Smooth muscle cell (in vitro differentiated cells): Measurements from ENCODE around the gene TSHZ2. TPM values are rescaled to one million over a fixed set of nuclear protein-coding genes. Genes with fewer than 3 reads are reported as not detected.
"Not testable (repeated sequence)": the region's sequence is repeated elsewhere in the genome, so short reads cannot be mapped to it uniquely, and the experiment has no call there.

ENCODE experiments used
- DNase-seq: peaks from one replicate; lab custom pipeline; 2025; ENCODE audit not compliant: unreplicated experiment; lab: John Stamatoyannopoulos, UW
- H2AFZ ChIP-seq: fragments of 200-600 bp; sonication (generic); 2 replicates; pipeline ENCODE4 v1.6.0; 2016; ENCODE audit warnings: antibody characterized with exemption, low read depth, mild to moderate bottlenecking
- H3F3A ChIP-seq: fragments of 200-600 bp; sonication (generic); 2 replicates; pipeline ENCODE4 v1.6.0; 2017; ENCODE audit warnings: antibody characterized with exemption, low read depth
- H3K27ac ChIP-seq: fragments of 200-600 bp; sonication (generic); 2 replicates; pipeline ENCODE4 v1.5.1; 2016; ENCODE audit warnings: low read depth, mild to moderate bottlenecking
- H3K27me3 ChIP-seq: fragments of 200-600 bp; sonication (generic); 2 replicates; pipeline ENCODE4 v1.6.1; 2016; ENCODE audit warnings: low read depth, mild to moderate bottlenecking
- H3K36me3 ChIP-seq: fragments of 200-600 bp; sonication (generic); 2 replicates; pipeline ENCODE4 v1.5.1; 2016; ENCODE audit warnings: low read depth
- H3K4me1 ChIP-seq: fragments of 200-600 bp; sonication (generic); 2 replicates; pipeline ENCODE4 v1.5.1; 2016; ENCODE audit warnings: low read depth
- H3K4me2 ChIP-seq: fragments of 200-600 bp; sonication (generic); 2 replicates; pipeline ENCODE4 v1.6.0; 2016; ENCODE audit warnings: mild to moderate bottlenecking
- H3K4me3 ChIP-seq: fragments of 200-600 bp; sonication (generic); 2 replicates; pipeline ENCODE4 v1.5.1; 2016; ENCODE audit warnings: mild to moderate bottlenecking
- H3K79me2 ChIP-seq: fragments of 200-600 bp; sonication (generic); 2 replicates; pipeline ENCODE4 v1.6.0; 2016; ENCODE audit warnings: low read depth, mild to moderate bottlenecking
- H3K9ac ChIP-seq: fragments of 200-600 bp; sonication (generic); 2 replicates; pipeline ENCODE4 v1.6.0; 2016; ENCODE audit warnings: low read depth
- H3K9me3 ChIP-seq: fragments of 200-600 bp; sonication (generic); replicated peaks from 2 replicates; pipeline ENCODE4 v1.5.1; 2016; ENCODE audit warnings: low read depth
- H4K20me1 ChIP-seq: fragments of 200-600 bp; sonication (generic); 2 replicates; pipeline ENCODE4 v1.6.0; 2016; ENCODE audit warnings: low read depth
- WGBS: methylation state at CpG from one replicate; pipeline ENCODE4 v1.1.7; 2016; ENCODE audit warnings: low lambda C conversion rate; 5-methylcytosine and 5-hydroxymethylcytosine counted together
- polyA plus RNA-seq: library from polyadenylated mRNA; unstranded; fragments of >200 nt; fragmentation: Nextera tagmentation; extraction: Ambion mirVana; gene quantifications from 2 replicates; pipeline ENCODE4 v1.2.1, GENCODE V29; 2016
- total RNA-seq: library from RNA; depleted of rRNA; stranded (reverse); fragments of >200 nt; gene quantifications from 2 replicates; pipeline ENCODE4 v1.2.3, GENCODE V29; 2014
- TF ChIP-seq, protein P1 (sequence below): fragments of 200-600 bp; sonication (generic); IDR thresholded peaks from 2 replicates; pipeline ENCODE4 v1.5.1; 2017; ENCODE audit warnings: borderline replicate concordance, mild to moderate bottlenecking, antibody characterized with exemption; ENCODE audit not compliant: insufficient read depth, poor library complexity, severe bottlenecking

The TSHZ2 gene
- total and polyA plus RNA-seq, 2 experiments from 2014 or later: 4.8 to 6.6 TPM

- no peak overlapping the region for H3K27ac ChIP-seq
- no peaks in the 10 kb centered on the region for H3K27me3 ChIP-seq
- H3K9ac ChIP-seq: no peak overlapping the region
- DNase-seq: no peak
- no peak overlapping the region for H2AFZ ChIP-seq
- 80% methylated on average over 3 of the region's 3 CpGs for WGBS
- H4K20me1 ChIP-seq: no peaks in the 10 kb centered on the region
- H3F3A ChIP-seq: peaks cover 6% of the 10 kb centered on the region
- H3K4me3 ChIP-seq: no peak overlapping the region
- no peaks in the 10 kb centered on the region for H3K9me3 ChIP-seq
- H3K36me3 ChIP-seq: no peaks in the 10 kb centered on the region
- H3K4me1 ChIP-seq: peaks cover 16% of the 10 kb centered on the region
- H3K79me2 ChIP-seq: no peaks in the 10 kb centered on the region
- TF ChIP-seq, protein P1, sequence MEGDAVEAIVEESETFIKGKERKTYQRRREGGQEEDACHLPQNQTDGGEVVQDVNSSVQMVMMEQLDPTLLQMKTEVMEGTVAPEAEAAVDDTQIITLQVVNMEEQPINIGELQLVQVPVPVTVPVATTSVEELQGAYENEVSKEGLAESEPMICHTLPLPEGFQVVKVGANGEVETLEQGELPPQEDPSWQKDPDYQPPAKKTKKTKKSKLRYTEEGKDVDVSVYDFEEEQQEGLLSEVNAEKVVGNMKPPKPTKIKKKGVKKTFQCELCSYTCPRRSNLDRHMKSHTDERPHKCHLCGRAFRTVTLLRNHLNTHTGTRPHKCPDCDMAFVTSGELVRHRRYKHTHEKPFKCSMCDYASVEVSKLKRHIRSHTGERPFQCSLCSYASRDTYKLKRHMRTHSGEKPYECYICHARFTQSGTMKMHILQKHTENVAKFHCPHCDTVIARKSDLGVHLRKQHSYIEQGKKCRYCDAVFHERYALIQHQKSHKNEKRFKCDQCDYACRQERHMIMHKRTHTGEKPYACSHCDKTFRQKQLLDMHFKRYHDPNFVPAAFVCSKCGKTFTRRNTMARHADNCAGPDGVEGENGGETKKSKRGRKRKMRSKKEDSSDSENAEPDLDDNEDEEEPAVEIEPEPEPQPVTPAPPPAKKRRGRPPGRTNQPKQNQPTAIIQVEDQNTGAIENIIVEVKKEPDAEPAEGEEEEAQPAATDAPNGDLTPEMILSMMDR: no peak
- H3K4me2 ChIP-seq: no peak overlapping the region
Measured at GRCh38 chr20:53320701-53321100, 348.5 kb downstream of the TSHZ2 start.

DNA sequence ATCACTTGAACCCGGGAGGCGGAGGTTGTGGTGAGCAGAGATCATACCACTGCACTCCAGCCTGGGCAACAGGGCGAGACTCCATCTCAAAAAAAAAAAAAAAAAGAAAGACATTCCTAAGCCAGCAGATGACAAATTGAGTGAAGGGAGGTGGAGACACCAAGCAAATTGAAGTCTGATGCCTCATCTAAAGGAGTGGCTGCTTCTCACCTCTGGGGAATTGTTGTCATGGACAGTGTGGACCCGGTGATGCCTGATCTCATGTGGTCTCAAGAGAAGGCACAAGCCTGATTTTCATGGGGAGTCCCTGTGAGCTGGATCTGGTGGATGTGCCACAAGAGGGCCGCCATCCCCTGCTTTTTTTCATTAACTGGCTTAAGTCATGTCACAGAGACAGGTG, 349.4 kb downstream of the TSHZ2 start:
- no peak for DNase-seq
- no peaks in the 10 kb centered on the region for H3K79me2 ChIP-seq
- no peak overlapping the region for H3K27ac ChIP-seq
- no peak overlapping the region for H3K9ac ChIP-seq
- H3K4me1 ChIP-seq: peaks cover 7% of the 10 kb centered on the region
- peaks cover 4% of the 10 kb centered on the region for H3F3A ChIP-seq
- H4K20me1 ChIP-seq: no peaks in the 10 kb centered on the region
- H3K36me3 ChIP-seq: no peaks in the 10 kb centered on the region
- no peaks in the 10 kb centered on the region for H3K9me3 ChIP-seq
- H3K27me3 ChIP-seq: no peaks in the 10 kb centered on the region
- H2AFZ ChIP-seq: no peak overlapping the region
- 99% methylated on average over 4 of the region's 5 CpGs for WGBS
- H3K4me2 ChIP-seq: no peak overlapping the region
- TF ChIP-seq, protein P1: no peak
- no peak overlapping the region for H3K4me3 ChIP-seq

DNA sequence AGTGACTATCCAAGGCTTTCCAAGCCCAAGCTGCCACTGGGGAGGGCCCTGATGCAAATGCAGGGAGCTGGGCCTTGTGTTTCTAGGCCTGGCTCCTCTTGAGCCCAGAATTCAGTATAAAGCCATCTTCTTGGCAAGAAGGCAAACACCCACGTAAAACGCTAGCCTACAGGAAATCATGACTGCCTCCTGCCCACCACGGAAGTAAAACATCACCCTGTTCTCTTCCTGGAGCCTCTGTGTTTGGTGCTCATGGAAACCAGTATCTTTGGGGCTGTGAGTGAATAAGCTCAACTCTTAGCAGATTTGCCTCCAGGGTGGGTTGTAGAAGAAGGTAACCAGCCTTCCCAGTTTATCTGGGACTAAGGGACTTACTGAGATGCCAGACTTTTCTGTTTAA, 350.5 kb downstream of the TSHZ2 start:
- WGBS: 64% methylated on average over 3 of the region's 3 CpGs
- DNase-seq: no peak
- Histone ChIP-seq H3K79me2 (no peaks in the 10 kb centered on the region), H3K36me3 (no peaks in the 10 kb centered on the region), H2AFZ (no peak overlapping the region), H3K27ac (no peak overlapping the region), H3F3A (no peaks in the 10 kb centered on the region), H3K4me1 (no peaks in the 10 kb centered on the region), H3K9me3 (no peaks in the 10 kb centered on the region), H3K9ac (no peak overlapping the region), H3K27me3 (no peaks in the 10 kb centered on the region), H3K4me3 (no peak overlapping the region), H3K4me2 (no peak overlapping the region), H4K20me1 (no peaks in the 10 kb centered on the region)
- TF ChIP-seq, protein P1: no peak

GRCh38 chr20:53323460-53323859, 351.3 kb downstream of the TSHZ2 start:
- H4K20me1 ChIP-seq, H3K9me3 ChIP-seq, H3F3A ChIP-seq, H3K27me3 ChIP-seq, H3K79me2 ChIP-seq, H3K4me3 ChIP-seq, H3K4me2 ChIP-seq, H3K36me3 ChIP-seq, H3K9ac ChIP-seq, DNase-seq, H2AFZ ChIP-seq, H3K4me1 ChIP-seq, H3K27ac ChIP-seq: not testable (repeated sequence)
- WGBS: 95% methylated on average over 5 of the region's 6 CpGs
